Loucy (cell line): ENCODE results near the gene TJP3.

Experiments used
- H2AFZ ChIP-seq: fragments of 200-600 bp; sonication (generic); 2 replicates; pipeline ENCODE4 v1.6.0; 2016; ENCODE audit warnings: antibody characterized with exemption, mild to moderate bottlenecking, low read length, moderate library complexity
- H3F3A ChIP-seq: fragments of 200-600 bp; 2 replicates; pipeline ENCODE4 v1.6.0; 2016; ENCODE audit warnings: antibody characterized with exemption, low read depth, mild to moderate bottlenecking
- H3K27me3 ChIP-seq: fragments of 200-600 bp; sonication (generic); 2 replicates; pipeline ENCODE4 v1.6.1; 2014; ENCODE audit warnings: low read length, mild to moderate bottlenecking; ENCODE audit not compliant: insufficient read depth, poor library complexity, severe bottlenecking
- H3K36me3 ChIP-seq: fragments of 200-600 bp; sonication (generic); 2 replicates; pipeline ENCODE4 v1.6.1; 2016; ENCODE audit warnings: low read length; ENCODE audit not compliant: insufficient read depth
- H3K4me1 ChIP-seq: fragments of 200-600 bp; sonication (generic); 2 replicates; pipeline ENCODE4 v1.5.1; 2014; ENCODE audit warnings: low read length, mild to moderate bottlenecking; ENCODE audit not compliant: insufficient read depth, poor library complexity, severe bottlenecking
- H3K4me2 ChIP-seq: fragments of 200-600 bp; sonication (generic); 2 replicates; pipeline ENCODE4 v1.6.0; 2014; ENCODE audit warnings: antibody characterized with exemption, low read length, low read depth, mild to moderate bottlenecking; ENCODE audit not compliant: poor library complexity, severe bottlenecking
- H3K4me3 ChIP-seq: fragments of 200-600 bp; sonication (generic); 2 replicates; pipeline ENCODE4 v1.5.1; 2014; ENCODE audit warnings: low read length, mild to moderate bottlenecking, mixed read lengths; ENCODE audit not compliant: poor library complexity, severe bottlenecking
- H3K79me2 ChIP-seq: fragments of 200-600 bp; sonication (generic); 2 replicates; pipeline ENCODE4 v1.6.1; 2014; ENCODE audit warnings: low read length; ENCODE audit not compliant: insufficient read depth
- H3K9ac ChIP-seq: fragments of 200-600 bp; sonication (generic); 2 replicates; pipeline ENCODE4 v1.6.0; 2014; ENCODE audit warnings: mild to moderate bottlenecking, low read depth, low read length, moderate library complexity; ENCODE audit not compliant: poor library complexity, severe bottlenecking
- H3K9me2 ChIP-seq: fragments of 200-600 bp; sonication (generic); replicated peaks from 2 replicates; pipeline ENCODE4 v1.6.1; 2016; ENCODE audit warnings: low read depth, low read length, mixed read lengths
- H3K9me3 ChIP-seq: fragments of 200-600 bp; sonication (generic); 2 replicates; pipeline ENCODE4 v1.6.1; 2014; ENCODE audit warnings: mild to moderate bottlenecking, antibody characterized with exemption, low read length, low read depth; ENCODE audit not compliant: insufficient read depth
- H4K20me1 ChIP-seq: fragments of 200-600 bp; sonication (generic); 2 replicates; pipeline ENCODE4 v1.6.0; 2014; ENCODE audit warnings: antibody characterized with exemption, low read length, mild to moderate bottlenecking; ENCODE audit not compliant: insufficient read depth, poor library complexity, severe bottlenecking
- CTCF ChIP-seq: fragments of 200-600 bp; sonication (generic); conservative IDR thresholded peaks from 2 replicates; pipeline ENCODE4 v1.5.1; 2014; ENCODE audit warnings: mild to moderate bottlenecking, antibody characterized with exemption, low read length
- EZH2phosphoT487 ChIP-seq: fragments of 200-600 bp; IDR thresholded peaks from 2 replicates; pipeline ENCODE4 v1.6.1; 2018; ENCODE audit warnings: antibody characterized with exemption, mild to moderate bottlenecking, moderate library complexity, borderline replicate concordance

The TJP3 gene

GRCh38 chr19:3687774-3688706 is 20.1 kb upstream of the TJP3 start:
- Histone ChIP-seq H3F3A (no peaks in the 10 kb centered on the region), H3K4me3 (no peak overlapping the region), H3K9ac (no peak overlapping the region), H3K4me1 (peaks cover 18% of the 10 kb centered on the region), H3K79me2 (peaks cover 6% of the 10 kb centered on the region; the same call in 1 of the 2 replicates), H3K4me2 (no peak overlapping the region), H4K20me1 (peaks cover 23% of the 10 kb centered on the region), H3K27me3 (no peaks in the 10 kb centered on the region), H2AFZ (no peak overlapping the region), H3K9me2 (no peaks in the 10 kb centered on the region), H3K36me3 (no peaks in the 10 kb centered on the region), H3K9me3 (no peaks in the 10 kb centered on the region)
- TF ChIP-seq EZH2phosphoT487 (no peak), CTCF (no peak)

- Histone ChIP-seq H3K9me3 (no peaks in the 10 kb centered on the region), H3K4me1 (peaks cover 18% of the 10 kb centered on the region), H3K9ac (no peak overlapping the region), H2AFZ (no peak overlapping the region), H3K27me3 (no peaks in the 10 kb centered on the region), H3K4me2 (peak overlapping the region; percentile 34), H4K20me1 (peaks cover 35% of the 10 kb centered on the region), H3K4me3 (no peak overlapping the region), H3K79me2 (peaks cover 6% of the 10 kb centered on the region; the same call in 1 of the 2 replicates), H3K36me3 (no peaks in the 10 kb centered on the region), H3K9me2 (no peaks in the 10 kb centered on the region), H3F3A (no peaks in the 10 kb centered on the region)
- TF ChIP-seq CTCF (no peak), EZH2phosphoT487 (no peak)
Measured at GRCh38 chr19:3690551-3691371, 17.4 kb upstream of the TJP3 start.

GRCh38 chr19:3691372-3691716 is 16.8 kb upstream of the TJP3 start:
- Histone ChIP-seq H4K20me1 (peaks cover 35% of the 10 kb centered on the region), H3K4me1 (peaks cover 18% of the 10 kb centered on the region), H3K79me2 (peaks cover 6% of the 10 kb centered on the region; the same call in 1 of the 2 replicates), H3K4me3 (no peak overlapping the region), H2AFZ (no peak overlapping the region), H3F3A (no peaks in the 10 kb centered on the region), H3K9ac (no peak overlapping the region), H3K9me3 (no peaks in the 10 kb centered on the region), H3K36me3 (no peaks in the 10 kb centered on the region), H3K27me3 (no peaks in the 10 kb centered on the region), H3K9me2 (no peaks in the 10 kb centered on the region), H3K4me2 (peak overlapping the region; percentile 34)
- TF ChIP-seq EZH2phosphoT487: no peak
